OCI-LY7 (cell line): ENCODE data around the gene CYP4A22. TPM values are rescaled to one million over a fixed set of nuclear protein-coding genes. Genes with fewer than 3 reads are reported as not detected.

Experiments
- BruUV-seq: library from RNA; stranded (reverse); fragments of 400-500 nt; replicated peaks from 2 replicates; lab custom pipeline; 2021; lab: Mats Ljungman, UMichigan
- CTCF ChIA-PET: fragments of 300-600 bp; sonication (Branson Sonifier 250); formaldehyde crosslinking; loops from one replicate; lab custom pipeline; 2022; ENCODE audit warnings: antibody characterized with exemption; ENCODE audit not compliant: unreplicated experiment; lab: Charles Lee
- POLR2A ChIA-PET: fragments of 300-600 bp; sonication (Branson Sonifier 250); formaldehyde crosslinking; loops from one replicate; lab custom pipeline; 2022; ENCODE audit warnings: antibody characterized with exemption; lab: Charles Lee
- DNase-seq: peaks from one replicate; pipeline ENCODE4 v3.0.0-alpha.2; 2015; ENCODE audit warnings: low spot score
- H2AFZ ChIP-seq: fragments of 200-600 bp; sonication (generic), shearing (Covaris generic); 2 replicates; pipeline ENCODE4 v1.6.1; 2014; ENCODE audit warnings: mild to moderate bottlenecking, antibody characterized with exemption, low read length, moderate library complexity
- H3K27ac ChIP-seq: fragments of 200-600 bp; sonication (generic); 2 replicates; pipeline ENCODE4 v1.5.1; 2014; ENCODE audit warnings: mixed run types, low read depth, mild to moderate bottlenecking, moderate library complexity, low read length, inconsistent platforms; ENCODE audit not compliant: poor library complexity, severe bottlenecking
- H3K36me3 ChIP-seq: fragments of 200-600 bp; sonication (generic); 2 replicates; pipeline ENCODE4 v1.6.1; 2014; ENCODE audit warnings: mild to moderate bottlenecking, antibody characterized with exemption, low read length, moderate library complexity, mixed read lengths; ENCODE audit not compliant: insufficient read depth
- H3K4me1 ChIP-seq: fragments of 200-600 bp; sonication (generic); 2 replicates; pipeline ENCODE4 v1.5.1; 2014; ENCODE audit warnings: mild to moderate bottlenecking, low read length; ENCODE audit not compliant: insufficient read depth, poor library complexity, severe bottlenecking
- H3K4me2 ChIP-seq: fragments of 200-600 bp; sonication (generic); 2 replicates; pipeline ENCODE4 v1.6.1; 2014; ENCODE audit warnings: mild to moderate bottlenecking, low read length
- H3K4me3 ChIP-seq: fragments of 200-600 bp; sonication (generic); 2 replicates; pipeline ENCODE4 v1.5.1; 2014; ENCODE audit warnings: mild to moderate bottlenecking, low read depth, low read length; ENCODE audit not compliant: poor library complexity, severe bottlenecking
- H3K79me2 ChIP-seq: fragments of 200-600 bp; sonication (generic); 2 replicates; pipeline ENCODE4 v1.6.1; 2016; ENCODE audit warnings: low read depth, mild to moderate bottlenecking, low read length, moderate library complexity, mixed read lengths; ENCODE audit not compliant: insufficient read depth
- H3K9me2 ChIP-seq: fragments of 200-600 bp; sonication (generic); 2 replicates; pipeline ENCODE4 v1.6.1; 2016; ENCODE audit warnings: mild to moderate bottlenecking, low read length, mixed read lengths; ENCODE audit not compliant: insufficient read depth
- H3K9me3 ChIP-seq: fragments of 200-600 bp; sonication (generic); 2 replicates; pipeline ENCODE4 v1.6.1; 2014; ENCODE audit warnings: mild to moderate bottlenecking, mixed run types, low read length, mixed read lengths
- H4K20me1 ChIP-seq: fragments of 200-600 bp; sonication (generic); 2 replicates; pipeline ENCODE4 v1.6.1; 2014; ENCODE audit warnings: mild to moderate bottlenecking, antibody characterized with exemption, low read length, moderate library complexity, mixed read lengths; ENCODE audit not compliant: insufficient read depth
- CTCF ChIP-seq: fragments of 200-600 bp; sonication (generic); conservative IDR thresholded peaks from 2 replicates; pipeline ENCODE4 v1.5.1; 2014; ENCODE audit warnings: mild to moderate bottlenecking, antibody characterized with exemption, low read length, moderate library complexity, mixed read lengths
- EZH2phosphoT487 ChIP-seq: fragments of 200-600 bp; sonication (generic); IDR thresholded peaks from 2 replicates; pipeline ENCODE4 v1.6.1; 2018; ENCODE audit warnings: low read depth, borderline replicate concordance, mild to moderate bottlenecking, mixed run types, antibody characterized with exemption, low read length, moderate library complexity, mixed read lengths
- intact Hi-C: fragments of 100-400 bp; cut with micrococcal nuclease; formaldehyde crosslinking; loops from one replicate; pipeline ENCODE4 v1.10.0; 2022; ENCODE audit not compliant: unreplicated experiment
- total RNA-seq, 2 experiments: library from RNA; depleted of rRNA in 1 of 2; stranded (reverse); fragments of >200 nt in 1 of 2; shearing (Covaris generic) in 1 of 2; gene quantifications; 2 replicates each; pipeline ENCODE4 v1.2.3, GENCODE V29; 2014 to 2022

Gene CYP4A22
- total RNA-seq, 2 experiments from 2014 or later: not detected

GRCh38 chr1:47172782-47173181, 35.5 kb downstream of the CYP4A22 start:
- intact Hi-C loops: no loop called here
- no peak for DNase-seq
- Histone ChIP-seq H3K9me3 (no peaks in the 10 kb centered on the region), H3K36me3 (no peaks in the 10 kb centered on the region), H3K4me1 (no peaks in the 10 kb centered on the region), H3K4me3 (no peak overlapping the region), H4K20me1 (no peaks in the 10 kb centered on the region), H3K4me2 (no peak overlapping the region), H3K9me2 (no peaks in the 10 kb centered on the region), H3K79me2 (no peaks in the 10 kb centered on the region), H2AFZ (no peak overlapping the region), H3K27ac (no peak overlapping the region)
- POLR2A ChIA-PET: no interaction called here
- no peak for TF ChIP-seq CTCF
- TF ChIP-seq EZH2phosphoT487: no peak
- CTCF ChIA-PET: no interaction called here
- no TSS peak for BruUV-seq

DNA sequence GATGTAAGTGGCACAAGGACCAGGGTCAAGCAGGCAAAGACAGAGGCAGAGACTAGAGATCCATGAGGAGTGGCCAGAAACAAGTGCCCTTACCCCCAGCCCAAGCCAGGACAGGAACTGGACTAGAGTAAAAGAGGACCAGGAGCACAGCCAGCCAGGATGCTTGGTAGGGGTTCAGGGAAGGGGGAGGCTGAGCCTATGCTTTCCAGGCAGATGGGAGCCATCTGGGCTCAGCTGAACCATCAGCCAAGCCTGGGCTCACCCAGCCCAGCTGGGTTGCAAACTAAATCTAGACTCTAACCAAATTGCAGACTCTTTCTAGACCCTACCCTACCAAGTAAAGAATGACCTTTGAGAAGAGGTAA, 37.4 kb downstream of the CYP4A22 start:
- BruUV-seq: no TSS peak
- ChIA-PET POLR2A (no interaction called here), CTCF (no interaction called here)
- Histone ChIP-seq H4K20me1 (no peaks in the 10 kb centered on the region), H3K9me2 (no peaks in the 10 kb centered on the region), H2AFZ (no peak overlapping the region), H3K27ac (no peak overlapping the region), H3K9me3 (no peaks in the 10 kb centered on the region), H3K4me2 (no peak overlapping the region), H3K4me1 (no peaks in the 10 kb centered on the region), H3K79me2 (no peaks in the 10 kb centered on the region), H3K4me3 (no peak overlapping the region), H3K36me3 (no peaks in the 10 kb centered on the region)
- no peak for DNase-seq
- TF ChIP-seq EZH2phosphoT487: no peak
- TF ChIP-seq CTCF: no peak
- intact Hi-C loops: loop anchor here (5.0 kb wide), 1 partner anchor 263 kb away; the partner anchor contains the start of gene FOXD2

DNA sequence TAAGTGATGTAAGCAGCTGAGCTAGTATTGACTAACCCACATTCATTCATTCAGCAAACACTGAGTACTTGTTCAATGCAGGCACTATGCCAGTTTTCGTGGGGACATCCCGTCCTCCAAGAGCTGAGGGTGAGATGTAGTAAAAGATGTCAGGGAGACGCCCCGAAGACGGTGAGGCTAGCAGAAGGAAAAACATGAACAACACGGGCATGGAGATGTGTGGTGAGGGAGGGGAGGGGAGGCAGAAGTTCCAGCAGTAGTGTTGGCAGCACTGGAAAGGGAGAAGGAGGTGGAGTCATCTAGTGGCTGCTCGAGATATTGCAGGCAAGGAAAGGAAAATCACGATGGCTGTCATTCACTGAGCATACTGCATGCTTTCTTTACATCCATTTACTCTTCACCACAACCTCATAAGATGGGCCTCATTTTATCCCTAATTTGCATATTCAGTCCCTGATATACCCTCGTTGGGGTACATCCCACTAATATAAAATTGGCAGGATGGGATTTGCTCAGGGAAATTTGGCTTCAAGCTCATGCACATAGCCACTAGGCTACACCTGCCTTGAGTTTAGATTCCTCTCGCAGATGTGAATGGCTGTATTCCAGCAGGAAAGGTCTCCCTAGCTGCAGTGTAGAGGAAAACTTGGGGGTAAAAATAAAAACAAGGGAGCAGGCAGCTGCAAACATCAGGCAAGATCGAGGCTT, 38.1 kb downstream of the CYP4A22 start:
- Histone ChIP-seq H3K9me2 (no peaks in the 10 kb centered on the region), H3K4me1 (no peaks in the 10 kb centered on the region), H3K27ac (no peak overlapping the region), H3K4me2 (no peak overlapping the region), H4K20me1 (no peaks in the 10 kb centered on the region), H3K9me3 (no peaks in the 10 kb centered on the region), H3K79me2 (no peaks in the 10 kb centered on the region), H3K36me3 (no peaks in the 10 kb centered on the region), H2AFZ (no peak overlapping the region), H3K4me3 (no peak overlapping the region)
- no TSS peak for BruUV-seq
- peak; percentile 86 for TF ChIP-seq CTCF
- no peak for TF ChIP-seq EZH2phosphoT487
- POLR2A ChIA-PET: no interaction called here
- intact Hi-C loops: loop anchor here (5.0 kb wide), 1 partner anchor 262 kb away; the partner anchor contains the start of gene FOXD2
- CTCF ChIA-PET: no interaction called here
- DNase-seq: peak; percentile 49
